ENCODE results near the gene EMX1. TPM values are rescaled to one million over a fixed set of nuclear protein-coding genes. Genes with fewer than 3 reads are reported as not detected.

Gene EMX1
- total RNA-seq, 1 donor from 2014 or later: not detected

DNA sequence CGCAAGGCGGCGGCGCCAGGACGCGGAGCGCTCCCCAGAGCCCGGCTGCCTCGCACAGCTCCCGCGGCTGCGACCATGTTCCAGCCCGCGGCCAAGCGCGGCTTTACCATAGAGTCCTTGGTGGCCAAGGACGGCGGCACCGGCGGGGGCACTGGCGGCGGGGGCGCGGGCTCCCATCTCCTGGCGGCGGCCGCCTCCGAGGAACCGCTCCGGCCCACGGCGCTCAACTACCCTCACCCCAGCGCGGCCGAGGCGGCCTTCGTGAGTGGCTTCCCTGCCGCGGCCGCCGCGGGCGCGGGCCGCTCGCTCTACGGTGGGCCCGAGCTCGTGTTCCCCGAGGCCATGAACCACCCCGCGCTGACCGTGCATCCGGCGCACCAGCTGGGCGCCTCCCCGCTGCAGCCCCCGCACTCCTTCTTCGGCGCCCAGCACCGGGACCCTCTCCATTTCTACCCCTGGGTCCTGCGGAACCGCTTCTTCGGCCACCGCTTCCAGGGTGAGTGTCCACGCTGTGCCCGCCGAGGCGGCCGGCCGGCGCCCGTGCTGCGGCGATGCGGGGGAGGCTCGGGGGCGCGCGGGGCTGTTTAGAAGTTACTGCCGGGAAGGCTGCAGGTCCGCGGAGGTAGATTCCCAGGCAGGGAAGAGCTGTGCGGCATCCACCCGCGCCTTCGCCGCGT, 696 bp downstream of the EMX1 start:
- Mint-ChIP-seq H3K4me3 (ENCODE audit: unreplicated experiment) (no peak overlapping the region), H3K36me3 (ENCODE audit: unreplicated experiment) (no peaks in the 10 kb centered on the region)
- peak; percentile 82 for DNase-seq (ENCODE audit: extremely low spot score, unreplicated experiment)

DNA sequence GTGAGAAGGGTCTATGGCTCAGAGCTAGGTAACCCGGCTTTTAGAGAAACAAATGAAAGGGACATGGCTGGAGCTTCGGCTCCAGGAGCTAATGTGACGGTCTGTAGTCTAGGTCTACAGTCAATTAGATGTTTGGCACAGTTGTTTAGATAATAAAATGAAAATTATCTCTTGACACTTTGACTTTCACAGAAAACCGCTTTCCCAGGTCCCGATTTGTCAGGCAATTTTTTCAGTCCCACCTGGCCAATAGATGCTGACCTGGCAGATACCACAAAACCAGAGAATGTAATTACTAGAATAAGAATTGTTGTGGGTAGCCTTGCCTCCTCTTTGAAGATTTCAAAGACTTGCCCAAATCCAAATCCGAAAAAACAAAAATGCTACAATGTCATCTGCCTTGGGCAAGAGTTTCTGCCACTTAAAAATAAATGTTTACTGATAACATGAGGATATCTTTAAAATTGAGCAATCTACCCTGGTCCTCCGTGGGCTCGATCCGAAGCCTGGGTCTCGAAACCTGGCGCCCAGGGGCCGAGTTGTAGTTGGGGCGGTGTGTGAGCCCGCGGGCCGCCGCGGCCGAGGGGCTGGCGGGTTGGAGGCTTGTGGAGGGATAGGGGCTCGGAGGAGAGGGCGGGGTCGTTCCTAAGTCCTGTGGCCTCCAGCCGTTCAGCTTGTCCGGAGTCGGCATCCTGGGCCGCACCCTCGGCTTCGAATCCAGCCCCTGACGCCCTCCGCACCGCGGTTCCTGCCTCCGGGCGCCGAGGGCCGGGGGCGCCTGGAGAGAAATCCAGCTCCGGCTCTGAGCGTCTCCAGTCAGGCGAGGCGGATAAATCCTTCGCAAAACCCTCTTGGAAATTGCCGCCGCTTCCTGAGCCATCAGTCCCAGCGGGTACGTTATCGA, 2.3 kb downstream of the EMX1 start:
- peaks cover 73% of the 10 kb centered on the region for H3K27me3 Mint-ChIP-seq (ENCODE audit: unreplicated experiment)
- peak; percentile 77 for DNase-seq (ENCODE audit: extremely low spot score, unreplicated experiment)
- no peaks in the 10 kb centered on the region for H3K36me3 Mint-ChIP-seq (ENCODE audit: unreplicated experiment)
- peak overlapping the region; percentile 65 for H3K4me3 Mint-ChIP-seq (ENCODE audit: unreplicated experiment)
- H3K27ac Mint-ChIP-seq (ENCODE audit: unreplicated experiment): no peak overlapping the region
- H3K4me1 Mint-ChIP-seq (ENCODE audit: unreplicated experiment): peaks cover 32% of the 10 kb centered on the region
- no peaks in the 10 kb centered on the region for H3K9me3 Mint-ChIP-seq (ENCODE audit: unreplicated experiment)
- TF ChIP-seq, protein P1, sequence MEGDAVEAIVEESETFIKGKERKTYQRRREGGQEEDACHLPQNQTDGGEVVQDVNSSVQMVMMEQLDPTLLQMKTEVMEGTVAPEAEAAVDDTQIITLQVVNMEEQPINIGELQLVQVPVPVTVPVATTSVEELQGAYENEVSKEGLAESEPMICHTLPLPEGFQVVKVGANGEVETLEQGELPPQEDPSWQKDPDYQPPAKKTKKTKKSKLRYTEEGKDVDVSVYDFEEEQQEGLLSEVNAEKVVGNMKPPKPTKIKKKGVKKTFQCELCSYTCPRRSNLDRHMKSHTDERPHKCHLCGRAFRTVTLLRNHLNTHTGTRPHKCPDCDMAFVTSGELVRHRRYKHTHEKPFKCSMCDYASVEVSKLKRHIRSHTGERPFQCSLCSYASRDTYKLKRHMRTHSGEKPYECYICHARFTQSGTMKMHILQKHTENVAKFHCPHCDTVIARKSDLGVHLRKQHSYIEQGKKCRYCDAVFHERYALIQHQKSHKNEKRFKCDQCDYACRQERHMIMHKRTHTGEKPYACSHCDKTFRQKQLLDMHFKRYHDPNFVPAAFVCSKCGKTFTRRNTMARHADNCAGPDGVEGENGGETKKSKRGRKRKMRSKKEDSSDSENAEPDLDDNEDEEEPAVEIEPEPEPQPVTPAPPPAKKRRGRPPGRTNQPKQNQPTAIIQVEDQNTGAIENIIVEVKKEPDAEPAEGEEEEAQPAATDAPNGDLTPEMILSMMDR (IDR thresholded peaks at IDR 0.05): no peak

More for the DNA sequence above, 696 bp downstream of the EMX1 start:
- H3K9me3 Mint-ChIP-seq (ENCODE audit: unreplicated experiment): no peaks in the 10 kb centered on the region
- TF ChIP-seq, protein P1 (IDR thresholded peaks at IDR 0.05): no peak
- peaks cover 28% of the 10 kb centered on the region for H3K4me1 Mint-ChIP-seq (ENCODE audit: unreplicated experiment)
- H3K27me3 Mint-ChIP-seq (ENCODE audit: unreplicated experiment): peaks cover 79% of the 10 kb centered on the region
- no peak overlapping the region for H3K27ac Mint-ChIP-seq (ENCODE audit: unreplicated experiment)

DNA sequence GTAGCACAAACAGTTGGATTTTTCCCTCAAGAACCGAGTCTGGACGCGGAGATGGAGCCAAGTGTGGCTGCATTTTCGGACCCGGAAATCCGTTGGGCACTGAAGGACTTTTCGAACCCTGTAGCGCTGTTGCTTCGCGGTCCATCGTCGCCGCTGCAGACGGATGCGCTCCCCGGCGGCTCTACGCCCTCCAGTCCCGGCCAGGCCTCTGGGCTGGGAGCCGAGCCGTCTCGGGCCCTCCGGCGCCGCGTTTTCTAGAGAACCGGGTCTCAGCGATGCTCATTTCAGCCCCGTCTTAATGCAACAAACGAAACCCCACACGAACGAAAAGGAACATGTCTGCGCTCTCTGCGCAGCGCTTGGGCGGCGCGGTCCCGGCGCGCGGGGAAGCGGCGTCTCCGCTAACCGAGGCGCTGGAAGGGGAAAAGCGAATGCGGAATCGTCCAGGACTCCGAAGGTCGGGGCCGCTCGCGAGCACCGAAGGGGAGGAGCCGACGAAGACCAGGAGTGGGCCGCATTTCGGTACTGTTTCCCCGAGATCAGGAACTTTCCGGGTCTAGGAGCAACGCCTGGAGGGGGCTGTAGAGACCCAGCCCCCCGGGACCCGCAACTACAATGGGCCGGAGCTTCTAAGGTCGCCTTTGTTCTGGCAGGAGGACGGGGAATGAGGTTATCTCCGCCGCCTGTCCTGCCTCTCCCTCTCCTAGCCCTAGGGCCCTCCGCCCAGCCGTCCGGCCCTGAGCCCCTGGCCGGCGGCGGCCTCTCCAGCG, 3.2 kb downstream of the EMX1 start:
- peaks cover 72% of the 10 kb centered on the region for H3K27me3 Mint-ChIP-seq (ENCODE audit: unreplicated experiment)
- no peak overlapping the region for H3K27ac Mint-ChIP-seq (ENCODE audit: unreplicated experiment)

DNA sequence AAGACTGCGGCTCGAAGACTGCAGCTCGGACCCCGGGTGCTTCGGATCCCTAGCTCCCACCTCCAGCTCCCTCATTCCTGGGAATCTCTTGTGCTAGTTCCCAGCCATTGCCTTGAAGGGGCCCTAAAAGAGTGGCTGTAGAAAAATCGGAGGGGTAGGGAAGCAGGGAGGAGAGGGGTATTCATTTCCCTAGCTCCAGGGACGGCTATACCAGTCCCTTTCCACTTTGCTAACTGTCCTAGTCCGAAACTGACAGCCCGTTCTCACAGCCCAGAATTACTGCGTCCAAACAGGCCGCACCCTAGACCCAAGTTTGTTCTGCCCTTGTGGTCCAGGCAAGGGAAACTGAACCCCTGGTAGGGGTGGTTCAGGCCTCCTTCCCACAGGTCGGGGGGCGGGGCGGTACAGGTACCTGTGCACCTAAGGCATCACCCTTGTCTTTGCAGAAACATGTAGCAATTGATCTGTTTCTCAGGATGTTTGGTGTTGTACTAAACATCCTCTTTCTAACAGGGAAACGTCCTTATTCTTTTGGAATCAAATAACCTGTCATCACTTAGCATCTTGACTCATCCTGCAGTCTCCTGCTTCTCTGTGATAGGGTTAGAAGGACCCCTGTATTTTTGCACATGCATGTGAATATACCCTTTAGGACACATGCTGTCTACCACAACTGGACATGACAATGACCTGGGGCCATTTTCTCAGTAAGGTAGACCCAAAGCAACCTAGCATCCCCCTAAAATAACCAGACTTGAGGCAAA, 4.0 kb downstream of the EMX1 start:
- Mint-ChIP-seq H3K4me3 (ENCODE audit: unreplicated experiment) (no peak overlapping the region), H3K27me3 (ENCODE audit: unreplicated experiment) (peaks cover 72% of the 10 kb centered on the region), H3K27ac (ENCODE audit: unreplicated experiment) (no peak overlapping the region), H3K4me1 (ENCODE audit: unreplicated experiment) (peaks cover 25% of the 10 kb centered on the region), H3K9me3 (ENCODE audit: unreplicated experiment) (no peaks in the 10 kb centered on the region), H3K36me3 (ENCODE audit: unreplicated experiment) (no peaks in the 10 kb centered on the region)
- DNase-seq (ENCODE audit: extremely low spot score, unreplicated experiment): peak; percentile 73
- TF ChIP-seq, protein P1 (IDR thresholded peaks at IDR 0.05): no peak

More for the DNA sequence above, 3.2 kb downstream of the EMX1 start:
- Mint-ChIP-seq H3K4me3 (ENCODE audit: unreplicated experiment) (peak overlapping the region; percentile 65), H3K36me3 (ENCODE audit: unreplicated experiment) (no peaks in the 10 kb centered on the region), H3K9me3 (ENCODE audit: unreplicated experiment) (no peaks in the 10 kb centered on the region), H3K4me1 (ENCODE audit: unreplicated experiment) (peaks cover 28% of the 10 kb centered on the region)
- TF ChIP-seq, protein P1 (IDR thresholded peaks at IDR 0.05): no peak
- peak; percentile 85 for DNase-seq (ENCODE audit: extremely low spot score, unreplicated experiment)
